22Rv1 (cell line): ENCODE data around the gene KCNT1.

Experiments used
- CTCF ChIP-seq: fragments of 450-650 bp; IDR thresholded peaks from 2 replicates; pipeline ENCODE4 v1.5.1; 2017; ENCODE audit warnings: mild to moderate bottlenecking
- ZFX ChIP-seq: fragments of 450-650 bp; IDR thresholded peaks from 2 replicates; pipeline ENCODE4 v1.6.1; 2017; ENCODE audit warnings: antibody characterized with exemption, borderline replicate concordance

GRCh38 chr9:135689011-135689410 is 13.0 kb upstream of the KCNT1 start:
- TF ChIP-seq CTCF = no peak
- no peak for TF ChIP-seq ZFX
